D341Med (cell line): ENCODE results near the gene WWC1.
"Not testable (repeated sequence)": the region's sequence is repeated elsewhere in the genome, so short reads cannot be mapped to it uniquely, and the experiment has no call there.

Source experiments
- DNase-seq: peaks from one replicate; pipeline ENCODE4 v3.0.0; 2012; ENCODE audit warnings: low spot score

The WWC1 gene

DNA sequence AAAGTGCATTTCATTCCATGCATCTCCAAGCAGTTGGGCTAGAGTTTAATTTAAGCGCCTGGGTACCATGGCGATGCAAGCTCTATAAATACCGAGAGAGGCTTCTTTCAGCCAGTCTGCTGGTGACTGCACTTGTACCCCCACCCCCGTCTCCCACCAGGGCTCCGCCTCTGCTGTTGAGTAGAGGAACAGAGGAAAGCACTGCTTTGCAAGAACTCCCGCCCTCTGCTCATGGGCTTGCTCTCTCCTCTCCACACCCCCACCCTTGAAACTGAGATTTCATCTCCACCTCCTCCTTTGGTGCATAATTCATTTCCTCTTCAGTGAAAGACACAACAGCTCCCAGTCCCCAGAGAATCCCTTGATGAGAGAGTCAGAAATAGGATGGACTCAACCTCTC lies 5.1 kb upstream of the WWC1 start:
- no peak for DNase-seq

DNA sequence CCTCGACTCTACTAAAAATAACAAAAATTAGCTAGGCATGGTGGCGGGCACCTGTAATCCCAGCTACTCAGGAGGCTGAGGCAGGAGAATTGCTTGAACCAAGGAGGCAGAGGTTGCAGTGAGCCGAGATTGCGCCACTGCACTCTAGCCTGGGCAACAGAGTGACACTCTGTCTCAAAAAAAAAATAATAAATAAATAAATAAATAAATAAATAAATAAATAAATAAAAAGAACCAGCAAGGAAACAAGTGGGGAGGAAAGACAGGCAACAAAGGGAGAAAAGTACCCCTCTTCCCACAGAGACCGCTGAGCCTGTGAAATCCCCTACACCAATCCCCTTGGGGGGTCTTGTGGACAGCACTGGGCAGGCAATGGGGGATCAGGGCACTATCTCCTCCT lies 4.6 kb upstream of the WWC1 start:
- not testable (repeated sequence) for DNase-seq

DNA sequence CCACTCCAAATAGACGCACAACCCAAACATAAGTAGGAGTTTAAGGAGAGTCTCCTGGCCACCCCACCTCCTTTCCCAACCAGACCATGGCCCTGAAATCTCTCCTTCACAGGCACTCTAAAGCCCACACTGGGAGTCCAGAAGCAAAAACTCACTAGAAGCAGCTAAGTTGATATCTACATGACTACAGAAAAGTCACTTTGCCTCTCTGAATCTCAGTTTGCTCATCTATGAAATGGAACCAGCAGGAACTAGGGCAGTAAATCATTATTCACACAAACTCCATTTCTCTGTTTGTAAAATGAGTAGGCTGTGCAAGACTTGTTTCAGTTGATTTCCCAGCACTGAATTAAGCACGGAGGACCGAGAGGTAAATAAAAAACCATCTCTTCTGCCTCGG lies 4.1 kb upstream of the WWC1 start:
- no peak for DNase-seq

GRCh38 chr5:168288349-168289245 lies 2.8 kb upstream of the WWC1 start:
- no peak for DNase-seq

- no peak for DNase-seq
These were observed 523 bp upstream of the WWC1 start for GRCh38 chr5:168290902-168291341.

DNA sequence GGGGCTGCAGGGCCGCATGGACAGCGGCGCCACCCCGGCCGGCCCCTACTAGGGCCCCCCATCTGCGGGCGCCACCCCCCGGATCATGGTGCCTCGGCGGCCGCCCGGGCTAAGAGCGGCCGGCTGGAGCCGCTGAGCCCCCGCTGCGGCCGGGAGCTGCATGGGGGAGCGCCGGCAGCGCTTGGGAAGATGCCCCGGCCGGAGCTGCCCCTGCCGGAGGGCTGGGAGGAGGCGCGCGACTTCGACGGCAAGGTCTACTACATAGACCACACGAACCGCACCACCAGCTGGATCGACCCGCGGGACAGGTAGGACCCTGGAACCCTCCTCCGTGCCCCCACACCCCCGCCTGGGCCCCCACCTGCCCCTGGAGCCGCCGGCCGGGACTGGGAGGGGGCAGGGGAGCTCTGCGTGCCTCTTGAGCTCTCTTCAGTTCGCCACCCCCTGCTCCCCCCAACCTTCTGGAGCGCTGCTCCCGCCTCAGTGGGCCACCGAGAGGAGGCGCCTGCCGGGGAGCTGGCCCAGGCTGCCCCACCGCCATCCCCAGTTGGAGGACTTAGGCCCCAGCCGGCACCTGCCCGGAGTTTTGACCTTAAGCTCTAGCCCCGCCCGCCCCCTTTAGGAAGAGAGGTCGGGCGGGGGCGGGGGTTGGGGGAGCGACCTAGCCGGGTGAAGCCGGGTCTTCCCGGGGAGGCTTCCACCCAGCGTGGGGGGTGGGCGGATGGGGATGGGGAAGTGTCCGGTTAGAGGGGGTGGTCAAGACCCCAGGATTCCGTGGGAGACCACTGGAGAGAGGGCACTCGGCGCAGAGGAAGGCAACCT lies 730 bp downstream of the WWC1 start:
- peak; percentile 73 for DNase-seq

DNA sequence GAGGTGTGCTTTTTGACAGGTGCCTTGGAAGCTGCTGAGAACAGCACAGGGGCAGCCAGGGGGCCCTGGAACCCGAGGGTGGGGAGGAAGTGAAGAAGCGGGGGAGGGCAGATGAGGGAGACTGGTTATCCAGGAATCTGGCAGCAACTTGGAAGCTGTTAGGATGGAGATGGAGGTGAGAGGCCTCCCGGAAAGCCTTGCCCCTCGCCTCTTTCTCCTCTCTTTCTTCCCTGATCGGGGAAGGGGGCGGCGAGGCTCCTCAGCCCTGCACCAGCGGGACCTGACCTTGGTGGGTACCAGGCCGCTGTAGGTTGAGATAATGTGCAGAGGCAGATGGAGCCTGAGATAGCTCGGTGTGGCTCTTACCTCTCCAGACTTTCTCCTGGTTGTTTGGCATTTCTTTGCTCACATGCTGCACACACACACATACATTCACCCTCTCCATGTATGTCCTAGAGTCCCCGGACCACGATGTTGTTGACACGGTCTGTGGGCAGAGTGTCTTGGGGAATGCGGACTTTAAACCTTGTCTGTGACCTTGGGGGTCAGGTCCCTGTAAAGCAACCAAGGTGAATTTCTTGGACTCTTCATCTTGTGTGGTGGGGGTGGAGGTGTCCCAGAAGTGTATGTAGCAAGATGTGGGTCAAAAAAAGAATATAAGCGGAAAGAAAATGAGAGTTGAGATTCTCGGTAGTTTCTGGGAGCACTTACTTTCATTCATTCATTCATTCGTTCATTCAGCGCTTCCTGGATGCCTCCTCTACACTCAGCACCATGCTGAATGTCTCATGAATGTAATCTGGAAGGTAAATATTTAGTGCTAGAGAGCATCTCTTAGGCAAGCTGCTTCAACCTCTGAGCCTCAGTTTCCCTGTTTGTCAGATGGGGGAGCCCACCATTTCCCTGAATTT lies 1.6 kb downstream of the WWC1 start:
- peak; percentile 51 for DNase-seq

DNA sequence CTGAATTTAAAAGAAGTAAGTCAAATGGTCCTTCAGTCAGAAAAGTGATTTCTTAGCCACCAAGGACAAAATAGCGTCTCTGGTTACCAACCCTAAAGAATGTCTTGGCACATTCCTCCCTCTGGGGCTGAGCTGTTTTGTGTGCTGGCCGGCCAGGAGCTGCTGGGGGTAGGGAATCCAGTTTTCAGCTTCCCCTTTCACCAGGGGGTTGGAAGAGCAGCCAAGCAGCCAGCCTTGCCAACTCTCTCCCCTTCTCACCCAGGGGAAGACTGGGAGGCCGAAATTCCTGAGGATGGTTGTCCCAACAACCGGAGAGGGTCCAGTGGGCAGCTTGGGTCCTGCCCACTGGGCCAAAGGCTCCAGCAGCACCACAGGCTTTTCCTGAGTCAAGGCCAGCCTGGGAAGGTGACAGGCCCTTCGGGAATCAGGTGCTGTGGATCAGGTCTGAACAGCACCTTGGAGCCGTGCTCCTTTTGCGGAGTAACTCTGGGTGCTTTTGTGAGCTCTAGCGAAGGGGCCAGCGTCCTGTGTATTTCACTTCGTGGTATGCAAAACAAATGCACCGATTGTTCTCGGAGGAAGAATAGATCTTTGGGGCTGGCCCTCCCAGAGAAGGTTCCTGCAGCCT lies 4.2 kb downstream of the WWC1 start:
- DNase-seq: peak; percentile 45

GRCh38 chr5:168296682-168297081 lies 5.2 kb downstream of the WWC1 start:
- DNase-seq: no peak

DNA sequence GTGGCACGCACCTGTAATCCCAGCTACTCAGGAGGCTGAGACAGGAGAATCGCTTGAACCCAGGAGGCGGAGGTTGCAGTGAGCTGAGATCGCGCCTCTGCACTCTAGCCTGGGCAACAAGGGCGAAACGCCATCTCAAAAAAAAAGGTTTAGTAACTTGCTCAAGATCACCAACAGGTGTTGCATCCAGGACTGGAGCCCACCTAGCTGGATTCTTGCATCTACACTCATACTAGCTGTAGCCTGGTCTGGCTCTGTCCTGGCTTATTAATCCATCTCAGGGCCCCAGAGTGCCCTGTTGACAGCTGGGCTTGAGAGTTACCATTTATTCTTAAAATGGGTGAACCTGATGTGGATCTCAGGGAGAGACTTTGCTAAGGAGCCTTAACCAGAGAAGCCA lies 7.5 kb downstream of the WWC1 start:
- no peak for DNase-seq

DNA sequence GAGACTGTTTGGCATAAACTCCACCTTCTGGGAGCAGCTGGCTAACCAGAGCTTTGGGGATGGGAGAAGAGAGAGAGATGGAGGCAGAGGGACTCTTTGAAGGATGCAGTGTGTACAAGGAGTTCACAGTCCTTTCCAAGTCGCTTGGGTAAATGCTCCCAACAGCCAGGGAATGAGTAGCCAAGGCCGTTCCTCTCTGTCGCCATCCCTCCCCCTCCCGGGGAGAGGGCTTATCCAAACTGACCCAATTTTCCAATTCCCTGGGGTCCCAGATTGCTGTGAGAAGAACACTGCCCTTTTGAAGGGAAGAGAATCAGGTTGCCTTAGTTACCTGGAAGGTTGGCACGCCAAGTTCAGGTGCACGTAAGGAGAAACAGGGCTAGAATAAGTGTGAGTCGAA lies 7.9 kb downstream of the WWC1 start:
- no peak for DNase-seq

DNA sequence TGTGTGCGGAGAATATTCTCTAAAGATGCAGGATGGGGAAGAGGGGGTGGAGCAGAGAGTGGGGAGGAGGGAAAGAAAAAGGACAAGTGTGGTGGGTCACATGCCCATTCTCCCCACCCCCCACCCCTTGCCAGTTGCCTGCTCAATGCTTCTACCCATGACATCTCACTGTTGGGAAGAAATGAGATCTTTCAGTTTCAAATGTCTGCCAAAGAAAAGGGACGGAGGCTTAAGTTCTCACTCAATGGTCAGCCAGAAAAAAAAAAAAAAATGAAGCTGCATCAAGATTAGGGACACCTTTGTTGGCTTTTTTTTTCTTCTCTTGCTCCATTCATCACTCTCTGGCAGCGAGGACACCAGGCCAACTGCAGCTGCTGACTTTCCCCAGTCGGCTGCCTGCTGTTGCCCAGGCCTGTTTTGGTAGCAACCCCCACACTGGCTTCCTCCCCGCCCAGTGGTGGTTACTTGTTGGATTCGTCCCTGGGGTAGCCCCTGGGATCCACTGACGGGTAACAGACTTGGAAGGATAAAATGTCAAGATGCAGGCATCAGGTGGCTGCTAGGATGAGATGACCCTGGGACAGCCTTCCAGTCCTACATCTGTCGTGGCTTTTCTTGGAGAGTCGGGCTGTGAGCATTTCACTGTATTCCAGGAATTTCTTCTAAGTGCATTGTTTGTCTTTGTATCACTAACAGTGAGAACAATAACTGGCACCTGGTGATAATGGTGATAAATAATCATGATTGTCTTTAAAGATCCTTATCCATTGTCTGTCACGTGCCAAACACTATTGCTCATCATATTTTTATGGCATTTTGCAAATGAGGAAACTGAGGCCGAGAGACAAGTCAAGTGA lies 9.1 kb downstream of the WWC1 start:
- DNase-seq: no peak

- DNase-seq: no peak
These were observed 10.3 kb downstream of the WWC1 start for GRCh38 chr5:168301593-168302390.

GRCh38 chr5:168302785-168303184 lies 11.3 kb downstream of the WWC1 start:
- DNase-seq: no peak

DNA sequence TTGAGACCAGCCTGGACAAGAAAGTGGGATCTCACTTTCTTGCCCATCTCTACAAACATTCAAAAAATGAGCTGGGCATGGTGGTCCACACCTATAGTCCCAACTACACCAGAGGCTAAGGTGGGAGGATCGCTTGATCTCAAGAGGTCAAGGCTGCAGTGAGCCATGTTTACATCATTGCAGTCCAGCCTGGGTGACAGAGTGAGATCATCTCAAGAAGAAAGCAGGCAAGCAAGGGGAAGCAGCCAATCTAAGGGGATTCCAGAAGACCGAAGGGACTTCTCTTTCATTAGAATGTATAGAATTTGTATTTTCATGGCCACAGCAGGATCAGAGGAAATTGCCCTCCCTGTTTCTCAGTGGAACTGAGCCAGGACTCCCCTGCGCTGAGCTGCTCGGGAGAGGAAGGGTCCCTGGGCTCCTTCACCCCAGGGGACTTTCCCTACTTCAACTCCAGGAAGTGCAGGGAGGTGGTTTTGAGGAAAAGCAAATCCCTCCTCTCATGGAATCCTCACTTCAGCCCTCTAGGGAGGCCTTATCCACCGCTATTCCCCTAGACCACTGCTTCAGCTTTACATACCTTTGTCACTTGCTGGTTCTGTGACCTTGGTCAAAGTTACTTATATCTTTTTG lies 12.1 kb downstream of the WWC1 start:
- no peak for DNase-seq

DNA sequence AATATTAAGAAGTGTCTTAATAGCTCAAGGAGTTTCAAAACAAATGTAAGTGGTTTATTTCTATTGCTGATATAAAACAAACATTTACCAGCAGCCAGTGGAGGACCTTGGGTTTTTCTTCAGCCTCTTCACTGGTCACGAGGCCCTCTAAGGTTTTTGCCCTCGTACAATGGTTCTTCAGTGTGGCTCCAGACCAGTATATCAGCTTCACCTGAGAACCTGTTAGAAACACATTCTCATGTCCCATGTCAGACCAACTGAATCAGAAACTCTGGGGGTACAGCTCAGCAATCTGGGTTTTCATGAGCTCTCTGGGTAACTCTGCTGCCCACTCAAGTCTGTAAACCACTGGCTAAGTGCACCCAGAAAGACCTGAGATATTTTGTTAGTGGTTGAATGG lies 12.9 kb downstream of the WWC1 start:
- DNase-seq: no peak

- no peak for DNase-seq
These were observed 13.8 kb downstream of the WWC1 start for GRCh38 chr5:168305281-168305680.

DNA sequence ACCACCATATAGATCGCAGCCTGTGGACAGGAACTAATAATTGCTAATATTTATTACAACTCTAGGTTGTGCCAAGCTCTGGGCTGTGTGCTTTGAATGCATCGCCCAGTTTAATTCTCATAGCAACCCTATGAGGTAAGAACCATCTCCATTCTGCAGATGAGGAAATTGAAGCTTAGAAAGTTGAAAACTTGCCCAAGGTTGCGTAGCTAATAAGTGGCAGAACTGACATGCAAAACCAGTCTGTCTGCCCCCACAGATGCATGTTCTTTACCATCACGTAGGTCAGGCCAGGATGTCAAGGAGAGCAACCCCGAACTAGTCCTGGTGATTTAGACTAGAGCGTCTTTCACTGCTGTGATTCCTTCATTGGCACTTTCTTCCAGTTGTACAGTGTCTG lies 15.6 kb downstream of the WWC1 start:
- DNase-seq: no peak

GRCh38 chr5:168307925-168308584 lies 16.6 kb downstream of the WWC1 start:
- no peak for DNase-seq
